Keratinocyte (primary cell): ENCODE measurements around the gene EXD3. TPM values are rescaled to one million over a fixed set of nuclear protein-coding genes. Genes with fewer than 3 reads are reported as not detected.

Experiments
- DNase-seq: peaks from one replicate; pipeline ENCODE4 v3.0.0-alpha.2; 2011; ENCODE audit warnings: low read depth, missing footprints, low spot score
- FAIRE-seq: peaks from 2 replicates; lab custom pipeline; 2011; peaks lifted over from hg19 to GRCh38; lab: Jason Lieb, UNC
- H2AFZ ChIP-seq: 2 replicates; pipeline ENCODE4 v1.6.0; 2012; ENCODE audit warnings: low read length, control low read depth, inconsistent platforms; ENCODE audit not compliant: control insufficient read depth
- H3K27ac ChIP-seq: 2 replicates; pipeline ENCODE4 v1.5.1; 2011; ENCODE audit warnings: low read length; ENCODE audit not compliant: control insufficient read depth, insufficient read depth
- H3K27me3 ChIP-seq: 3 replicates; pipeline ENCODE4 v1.6.0; 2011; ENCODE audit warnings: low read length; ENCODE audit not compliant: control insufficient read depth, insufficient read depth; ENCODE audit errors: extremely low read depth
- H3K36me3 ChIP-seq, 2 experiments: 2 replicates in 1 of 2; 3 replicates in 1 of 2; pipeline ENCODE4 v1.5.1; 2011; ENCODE audit warnings: low read length in 2 of 2, mild to moderate bottlenecking in 1 of 2; ENCODE audit not compliant: control insufficient read depth in 2 of 2, insufficient read depth in 2 of 2; ENCODE audit errors: extremely low read depth in 1 of 2
- H3K4me1 ChIP-seq: 3 replicates; pipeline ENCODE4 v1.5.1; 2011; ENCODE audit warnings: low read length; ENCODE audit not compliant: control insufficient read depth, insufficient read depth; ENCODE audit errors: extremely low read depth
- H3K4me2 ChIP-seq: 3 replicates; pipeline ENCODE4 v1.6.0; 2011; ENCODE audit warnings: low read depth, low read length; ENCODE audit not compliant: control insufficient read depth, insufficient read depth; ENCODE audit errors: extremely low read depth
- H3K4me3 ChIP-seq, 3 experiments: fragments of 200-600 bp in 1 of 3; sonication (generic) in 1 of 3; 2 replicates in 2 of 3; 3 replicates in 1 of 3; pipeline ENCODE4 v1.5.1; 2011 to 2016; ENCODE audit warnings: low read length in 3 of 3, mild to moderate bottlenecking in 3 of 3, control low read depth in 2 of 3, inconsistent platforms in 1 of 3, low read depth in 1 of 3, mixed read lengths in 1 of 3, mixed run types in 1 of 3, moderate library complexity in 1 of 3; ENCODE audit not compliant: control insufficient read depth in 2 of 3, insufficient read depth in 2 of 3; ENCODE audit errors: extremely low read depth in 1 of 3
- H3K79me2 ChIP-seq: 2 replicates; pipeline ENCODE4 v1.6.0; 2012; ENCODE audit warnings: low read length; ENCODE audit not compliant: control insufficient read depth, insufficient read depth
- H3K9ac ChIP-seq: 3 replicates; pipeline ENCODE4 v1.6.0; 2011; ENCODE audit warnings: low read length; ENCODE audit not compliant: control insufficient read depth, insufficient read depth; ENCODE audit errors: extremely low read depth
- H3K9me1 ChIP-seq: 3 replicates; pipeline ENCODE4 v1.6.0; 2011; ENCODE audit warnings: low read length; ENCODE audit not compliant: control insufficient read depth, insufficient read depth; ENCODE audit errors: extremely low read depth
- H3K9me3 ChIP-seq: 2 replicates; pipeline ENCODE4 v1.5.1; 2012; ENCODE audit warnings: low read depth, low read length; ENCODE audit not compliant: control insufficient read depth
- H4K20me1 ChIP-seq: 3 replicates; pipeline ENCODE4 v1.6.0; 2011; ENCODE audit warnings: low read length; ENCODE audit not compliant: control insufficient read depth, insufficient read depth; ENCODE audit errors: extremely low read depth
- CTCF ChIP-seq, 3 experiments: IDR thresholded peaks in 1 of 3; conservative IDR thresholded peaks in 1 of 3; optimal IDR thresholded peaks in 1 of 3; 2 replicates in 2 of 3; 3 replicates in 1 of 3; pipeline versions ENCODE3 to v1.5.1; 2011; ENCODE audit warnings: low read length in 3 of 3, mild to moderate bottlenecking in 3 of 3, moderate library complexity in 2 of 3, control low read depth in 1 of 3, inconsistent platforms in 1 of 3; ENCODE audit not compliant: insufficient read depth in 2 of 3; ENCODE audit errors: extremely low read depth in 1 of 3
- EZH2 ChIP-seq: IDR thresholded peaks from one replicate; pipeline ENCODE4 v1.6.1; 2012; ENCODE audit warnings: inconsistent platforms, mild to moderate bottlenecking, low read length, moderate library complexity
- dilution Hi-C: fragments of 300-500 bp; cut with MboI; formaldehyde crosslinking; loops from one replicate; pipeline ENCODE4 v1.7.0; 2020; ENCODE audit warnings: low sequenced_read_pairs; ENCODE audit not compliant: extremely low pct_ligation_motif_present
- polyA plus RNA-seq, 5 experiments: library from polyadenylated mRNA; depleted of rRNA in 3 of 5; stranded (reverse) in 3 of 5; stranded (forward) in 1 of 5; unstranded in 1 of 5; fragments of >200 nt; gene quantifications; 1 replicate in 1 of 5; 2 replicates in 3 of 5; 3 replicates in 1 of 5; pipeline versions ENCODE4 v1.2.1 to v1.2.3, GENCODE V29; 2011 to 2012; ENCODE audit warnings: missing spikeins in 2 of 5, low read depth in 1 of 5, low replicate concordance in 1 of 5

Gene EXD3
- polyA plus RNA-seq, 1 donor (not counting 4 experiments of a cell fraction or from before 2014, with no cell fraction given): 1.5 TPM

DNA sequence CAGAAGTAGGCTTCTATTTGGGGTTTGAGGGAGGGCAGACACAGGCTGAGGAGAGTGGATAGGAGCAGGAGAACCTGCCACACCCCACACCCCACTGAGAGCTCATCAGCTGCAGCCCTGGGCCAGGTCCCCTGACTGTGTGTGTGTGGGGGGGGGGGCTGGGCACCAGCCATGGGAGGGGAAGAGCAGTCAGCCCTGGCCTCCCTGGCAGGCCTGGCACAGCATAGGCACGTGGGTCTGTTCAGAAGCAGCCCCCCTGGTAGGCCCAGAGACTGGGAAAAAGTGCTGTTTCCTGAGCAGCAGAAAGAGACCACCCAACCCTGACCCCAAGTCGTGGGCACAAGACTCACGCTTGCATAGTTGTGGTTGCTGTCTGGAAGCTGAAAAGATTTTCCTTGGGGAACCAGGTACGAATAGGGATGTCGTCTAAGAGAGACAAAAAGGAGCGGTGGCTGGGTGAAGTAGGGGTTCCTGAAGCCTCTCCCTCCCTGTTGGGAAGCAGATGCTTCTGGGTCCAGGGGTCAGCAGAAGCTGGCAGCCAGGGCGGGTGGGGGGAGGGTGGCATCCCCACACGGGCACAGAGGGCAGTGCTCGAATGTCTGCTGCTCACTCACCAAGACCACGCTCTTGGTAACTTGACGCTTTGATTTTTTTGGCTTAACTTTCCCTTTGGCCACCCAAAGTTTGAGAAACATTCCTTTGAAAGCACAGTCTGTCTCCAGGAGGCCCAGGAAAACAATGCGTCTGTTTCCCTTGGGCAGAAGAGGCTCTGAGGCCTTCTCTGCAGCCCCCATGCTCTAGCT is 33.3 kb upstream of the EXD3 start:
- no peaks in the 10 kb centered on the region for H4K20me1 ChIP-seq
- no peak overlapping the region for H3K27ac ChIP-seq
- TF ChIP-seq CTCF (optimal IDR thresholded peaks at IDR 0.05 in 1 of 3, IDR thresholded peaks at IDR 0.05 in 1 of 3, conservative IDR thresholded peaks at IDR 0.05 in 1 of 3; ENCODE audit: extremely low read depth in 1 of 3, insufficient read depth in 2 of 3, low read length in 3 of 3) (no peak), EZH2 (no peak)
- H3K9me3 ChIP-seq: no peaks in the 10 kb centered on the region
- no peak overlapping the region for H3K4me3 ChIP-seq
- peaks cover 0 to 11% of the 10 kb centered on the region in 2 experiments for H3K36me3 ChIP-seq
- H3K9ac ChIP-seq: no peak overlapping the region
- peaks cover 7% of the 10 kb centered on the region for H3K79me2 ChIP-seq
- H3K4me2 ChIP-seq: no peak overlapping the region
- FAIRE-seq: no peak
- H3K27me3 ChIP-seq: no peaks in the 10 kb centered on the region
- H2AFZ ChIP-seq: no peak overlapping the region
- dilution Hi-C loops: no loop called here
- peaks cover 18% of the 10 kb centered on the region for H3K4me1 ChIP-seq
- DNase-seq: no peak
- no peaks in the 10 kb centered on the region for H3K9me1 ChIP-seq

DNA sequence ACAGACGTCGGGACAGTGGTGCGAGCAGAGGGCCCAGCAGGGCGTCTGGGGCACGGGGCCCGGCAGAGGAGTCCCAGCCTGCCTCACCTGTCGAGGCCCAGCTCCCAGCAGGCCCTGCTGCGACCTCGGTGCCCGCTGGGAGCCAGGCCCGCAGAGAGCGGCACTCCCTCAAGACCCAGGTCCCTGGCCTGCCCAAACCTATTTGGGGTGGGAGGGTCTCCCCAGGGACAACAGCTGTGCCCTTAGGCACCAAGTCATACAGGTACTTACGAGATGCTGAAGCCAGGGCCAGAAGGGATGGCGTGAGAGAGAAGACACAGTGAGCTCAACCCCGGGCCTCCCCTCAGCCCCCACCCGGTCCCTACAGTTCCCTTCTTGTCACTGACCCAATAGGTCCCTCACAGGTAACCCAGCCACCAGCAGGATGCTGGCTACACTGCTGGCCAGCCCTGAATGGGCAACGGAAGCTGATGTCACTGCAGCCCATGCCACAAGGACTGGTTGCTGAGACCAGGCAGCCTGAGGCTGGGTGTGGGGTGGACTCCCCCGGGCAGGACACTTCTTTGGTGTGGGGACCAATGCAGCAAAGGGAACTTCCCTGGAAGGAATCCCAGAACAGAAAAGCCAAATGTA is 32.5 kb upstream of the EXD3 start:
- H3K9ac ChIP-seq: no peak overlapping the region
- dilution Hi-C loops: no loop called here
- no peak overlapping the region for H2AFZ ChIP-seq
- no peak overlapping the region for H3K4me2 ChIP-seq
- FAIRE-seq: no peak
- peaks cover 0 to 11% of the 10 kb centered on the region in 2 experiments for H3K36me3 ChIP-seq
- peaks cover 7% of the 10 kb centered on the region for H3K79me2 ChIP-seq
- no peaks in the 10 kb centered on the region for H3K27me3 ChIP-seq
- peaks cover 18% of the 10 kb centered on the region for H3K4me1 ChIP-seq
- H3K9me1 ChIP-seq: no peaks in the 10 kb centered on the region
- no peak overlapping the region for H3K27ac ChIP-seq
- no peak for TF ChIP-seq EZH2
- no peak for TF ChIP-seq CTCF (optimal IDR thresholded peaks at IDR 0.05 in 1 of 3, IDR thresholded peaks at IDR 0.05 in 1 of 3, conservative IDR thresholded peaks at IDR 0.05 in 1 of 3; ENCODE audit: extremely low read depth in 1 of 3, insufficient read depth in 2 of 3, low read length in 3 of 3)
- H3K4me3 ChIP-seq: no peak overlapping the region
- H4K20me1 ChIP-seq: no peaks in the 10 kb centered on the region
- DNase-seq: no peak
- no peaks in the 10 kb centered on the region for H3K9me3 ChIP-seq
